ENCODE data around the gene MPP4. TPM values are rescaled to one million over a fixed set of nuclear protein-coding genes. Genes with fewer than 3 reads are reported as not detected.

MPP4 gene, protein sequence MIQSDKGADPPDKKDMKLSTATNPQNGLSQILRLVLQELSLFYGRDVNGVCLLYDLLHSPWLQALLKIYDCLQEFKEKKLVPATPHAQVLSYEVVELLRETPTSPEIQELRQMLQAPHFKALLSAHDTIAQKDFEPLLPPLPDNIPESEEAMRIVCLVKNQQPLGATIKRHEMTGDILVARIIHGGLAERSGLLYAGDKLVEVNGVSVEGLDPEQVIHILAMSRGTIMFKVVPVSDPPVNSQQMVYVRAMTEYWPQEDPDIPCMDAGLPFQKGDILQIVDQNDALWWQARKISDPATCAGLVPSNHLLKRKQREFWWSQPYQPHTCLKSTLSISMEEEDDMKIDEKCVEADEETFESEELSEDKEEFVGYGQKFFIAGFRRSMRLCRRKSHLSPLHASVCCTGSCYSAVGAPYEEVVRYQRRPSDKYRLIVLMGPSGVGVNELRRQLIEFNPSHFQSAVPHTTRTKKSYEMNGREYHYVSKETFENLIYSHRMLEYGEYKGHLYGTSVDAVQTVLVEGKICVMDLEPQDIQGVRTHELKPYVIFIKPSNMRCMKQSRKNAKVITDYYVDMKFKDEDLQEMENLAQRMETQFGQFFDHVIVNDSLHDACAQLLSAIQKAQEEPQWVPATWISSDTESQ
- polyA plus RNA-seq, result 0.24 TPM
- long read RNA-seq, donor 1, result 0 reads
- long read RNA-seq, donor 2, result 0 reads
- long read RNA-seq, donor 3, result 0 reads
- long read RNA-seq, donor 4, result 0 reads
- long read RNA-seq, donor 5, result 0 reads
- long read RNA-seq, donor 6, result 0 reads
- long read RNA-seq, donor 7, result 0 reads
- long read RNA-seq, donor 8, result 0 reads
- long read RNA-seq, donor 9, result 0 reads
- long read RNA-seq, donor 10, result 0 reads
- long read RNA-seq, donor 11, result 0 reads

DNA sequence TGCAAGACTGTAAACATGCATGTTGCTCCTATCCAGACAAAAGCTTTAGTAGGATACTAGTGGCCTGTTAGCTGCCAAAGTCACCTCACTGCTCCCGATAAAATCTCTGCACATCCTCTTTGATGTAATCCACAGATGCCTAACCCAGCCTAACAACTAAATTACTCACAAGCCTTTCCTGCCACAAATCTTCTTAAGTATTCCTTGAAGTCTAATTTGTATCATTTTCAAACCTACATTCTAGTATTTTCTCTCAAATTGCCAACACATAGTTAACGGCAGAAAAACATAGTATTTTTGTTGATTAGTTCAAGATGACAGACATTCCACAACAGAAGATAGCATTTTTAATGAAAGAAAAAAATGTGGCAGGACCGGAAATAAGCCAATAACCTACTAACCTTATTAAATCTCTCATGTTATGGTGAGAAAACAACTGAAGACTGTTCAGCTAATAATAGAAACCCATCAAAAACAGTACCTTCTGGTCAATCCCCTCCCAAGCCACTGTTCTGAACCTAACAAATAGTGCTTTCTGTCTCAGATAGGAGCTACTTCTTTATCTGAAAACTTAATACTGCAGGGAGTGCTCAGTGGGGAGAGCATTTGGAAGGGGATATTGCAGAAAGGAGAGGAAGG is at the start of gene MPP4:
TSS of gene MPP4 (minus strand) at position 57 of the 639 bp plus-strand sequence. CDS start 4,690 bp downstream, outside the sequence.
- no peaks in the 10 kb centered on the region for H3K9me3 ChIP-seq (ENCODE audit: control insufficient read depth, low read depth, low read length)
- WGBS (ENCODE audit: insufficient coverage, low lambda C conversion rate), result 80% methylated on average over 2 of the region's 3 CpGs
- H3K36me3 ChIP-seq (ENCODE audit: control insufficient read depth, insufficient read depth, low read length), result peaks cover 16% of the 10 kb centered on the region
- no peak within 1 kb of the TSS for H3K27ac ChIP-seq (ENCODE audit: low read length)
- H3K4me1 ChIP-seq (ENCODE audit: control insufficient read depth, insufficient read depth, low read length), result no peaks in the 10 kb centered on the region
- H3K27me3 ChIP-seq (ENCODE audit: control insufficient read depth, insufficient read depth, low read length), result no peaks in the 10 kb centered on the region
- H3K4me3 ChIP-seq (ENCODE audit: low read length), result no peak within 1 kb of the TSS
- no peak for DNase-seq

GRCh38 chr2:201746551-201746950 is 48.1 kb upstream of the MPP4 start:
- H3K9me3 ChIP-seq (ENCODE audit: control insufficient read depth, low read depth, low read length), result no peaks in the 10 kb centered on the region
- no peak for DNase-seq
- H3K4me3 ChIP-seq (ENCODE audit: low read length), result no peak overlapping the region
- peaks cover 56% of the 10 kb centered on the region for H3K36me3 ChIP-seq (ENCODE audit: control insufficient read depth, insufficient read depth, low read length)
- no CpG with 5 or more reads among the region's 6 CpGs for WGBS (ENCODE audit: insufficient coverage, low lambda C conversion rate)
- H3K4me1 ChIP-seq (ENCODE audit: control insufficient read depth, insufficient read depth, low read length), result peaks cover 7% of the 10 kb centered on the region
- H3K27ac ChIP-seq (ENCODE audit: low read length), result no peak overlapping the region
- H3K27me3 ChIP-seq (ENCODE audit: control insufficient read depth, insufficient read depth, low read length), result no peaks in the 10 kb centered on the region

DNA sequence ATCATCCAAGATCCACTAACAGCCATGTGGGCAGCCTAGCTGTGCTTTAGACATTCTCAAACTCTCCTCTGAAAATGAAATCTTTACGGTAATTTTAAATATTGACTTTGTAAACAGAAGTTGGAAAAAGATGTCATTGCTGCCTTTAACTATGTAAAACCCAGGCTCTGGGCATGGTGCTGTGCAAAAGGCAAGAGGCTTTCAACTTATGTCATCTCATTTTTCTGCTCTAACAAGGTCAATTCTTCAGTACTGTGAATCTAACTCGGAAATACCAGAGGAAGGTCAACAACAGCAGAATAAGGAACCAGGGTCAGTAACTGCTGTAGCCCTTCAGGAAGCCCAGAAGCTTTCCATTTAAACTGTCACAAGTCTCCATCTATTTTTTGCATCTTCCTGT is 37.0 kb upstream of the MPP4 start:
- Histone ChIP-seq H3K4me1 (ENCODE audit: control insufficient read depth, insufficient read depth, low read length) (no peaks in the 10 kb centered on the region), H3K27me3 (ENCODE audit: control insufficient read depth, insufficient read depth, low read length) (no peaks in the 10 kb centered on the region), H3K27ac (ENCODE audit: low read length) (no peak overlapping the region), H3K4me3 (ENCODE audit: low read length) (no peak overlapping the region), H3K9me3 (ENCODE audit: control insufficient read depth, low read depth, low read length) (no peaks in the 10 kb centered on the region), H3K36me3 (ENCODE audit: control insufficient read depth, insufficient read depth, low read length) (peaks cover 33% of the 10 kb centered on the region)
- 67% methylated on average over 1 of the region's 2 CpGs for WGBS (ENCODE audit: insufficient coverage, low lambda C conversion rate)
- no peak for DNase-seq

- Histone ChIP-seq H3K4me1 (ENCODE audit: control insufficient read depth, insufficient read depth, low read length) (no peaks in the 10 kb centered on the region), H3K27me3 (ENCODE audit: control insufficient read depth, insufficient read depth, low read length) (no peaks in the 10 kb centered on the region), H3K27ac (ENCODE audit: low read length) (no peak overlapping the region), H3K36me3 (ENCODE audit: control insufficient read depth, insufficient read depth, low read length) (peaks cover 35% of the 10 kb centered on the region), H3K4me3 (ENCODE audit: low read length) (no peak overlapping the region), H3K9me3 (ENCODE audit: control insufficient read depth, low read depth, low read length) (no peaks in the 10 kb centered on the region)
- WGBS (ENCODE audit: insufficient coverage, low lambda C conversion rate), result no CpG with 5 or more reads among the region's 4 CpGs
- no peak for DNase-seq
Measured at GRCh38 chr2:201734111-201734510, 35.7 kb upstream of the MPP4 start.

- H3K9me3 ChIP-seq (ENCODE audit: control insufficient read depth, low read depth, low read length), result no peaks in the 10 kb centered on the region
- H3K36me3 ChIP-seq (ENCODE audit: control insufficient read depth, insufficient read depth, low read length), result peaks cover 39% of the 10 kb centered on the region
Measured at GRCh38 chr2:201733544-201733943, 35.1 kb upstream of the MPP4 start.

GRCh38 chr2:201730651-201731285 is 32.3 kb upstream of the MPP4 start:
- no peaks in the 10 kb centered on the region for H3K4me1 ChIP-seq (ENCODE audit: control insufficient read depth, insufficient read depth, low read length)
- 80% methylated on average over 1 of the region's 5 CpGs for WGBS (ENCODE audit: insufficient coverage, low lambda C conversion rate)
- no peaks in the 10 kb centered on the region for H3K27me3 ChIP-seq (ENCODE audit: control insufficient read depth, insufficient read depth, low read length)
- H3K4me3 ChIP-seq (ENCODE audit: low read length), result no peak overlapping the region
- H3K9me3 ChIP-seq (ENCODE audit: control insufficient read depth, low read depth, low read length), result no peaks in the 10 kb centered on the region
- no peak for DNase-seq
- no peak overlapping the region for H3K27ac ChIP-seq (ENCODE audit: low read length)
- H3K36me3 ChIP-seq (ENCODE audit: control insufficient read depth, insufficient read depth, low read length), result peaks cover 52% of the 10 kb centered on the region

More at GRCh38 chr2:201733544-201733943, 35.1 kb upstream of the MPP4 start:
- Histone ChIP-seq H3K4me1 (ENCODE audit: control insufficient read depth, insufficient read depth, low read length) (no peaks in the 10 kb centered on the region), H3K27me3 (ENCODE audit: control insufficient read depth, insufficient read depth, low read length) (no peaks in the 10 kb centered on the region), H3K27ac (ENCODE audit: low read length) (no peak overlapping the region), H3K4me3 (ENCODE audit: low read length) (no peak overlapping the region)
- 100% methylated on average over 1 of the region's 1 CpG for WGBS (ENCODE audit: insufficient coverage, low lambda C conversion rate)
- DNase-seq, result no peak

DNA sequence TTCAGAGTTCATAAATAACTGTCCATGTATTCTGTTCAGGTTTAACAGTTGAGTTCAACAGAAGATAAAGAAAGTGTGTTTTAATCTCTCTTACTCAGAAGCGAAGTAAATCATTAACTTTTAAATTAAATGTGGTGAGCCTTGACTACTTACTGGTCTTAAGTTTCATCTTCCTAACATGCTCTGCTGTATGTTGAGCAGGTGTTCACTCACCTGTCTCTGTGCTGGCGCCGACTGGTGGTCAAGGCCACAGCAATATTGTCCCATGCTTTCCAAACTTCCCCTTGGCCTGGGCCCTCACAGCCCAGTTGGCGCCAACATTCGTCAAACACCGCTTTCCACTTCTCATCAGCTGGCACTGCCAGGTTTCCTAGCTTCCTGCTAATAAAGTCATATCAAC is 17.0 kb upstream of the MPP4 start:
- Histone ChIP-seq H3K4me1 (ENCODE audit: control insufficient read depth, insufficient read depth, low read length) (peaks cover 5% of the 10 kb centered on the region), H3K9me3 (ENCODE audit: control insufficient read depth, low read depth, low read length) (peaks cover 3% of the 10 kb centered on the region), H3K27me3 (ENCODE audit: control insufficient read depth, insufficient read depth, low read length) (no peaks in the 10 kb centered on the region), H3K4me3 (ENCODE audit: low read length) (no peak overlapping the region), H3K27ac (ENCODE audit: low read length) (no peak overlapping the region), H3K36me3 (ENCODE audit: control insufficient read depth, insufficient read depth, low read length) (peaks cover 30% of the 10 kb centered on the region)
- peak; percentile 33 to 68 for DNase-seq
- WGBS (ENCODE audit: insufficient coverage, low lambda C conversion rate), result 50% methylated on average over 1 of the region's 6 CpGs

- DNase-seq, result no peak
- Histone ChIP-seq H3K27ac (ENCODE audit: low read length) (no peak overlapping the region), H3K27me3 (ENCODE audit: control insufficient read depth, insufficient read depth, low read length) (no peaks in the 10 kb centered on the region), H3K36me3 (ENCODE audit: control insufficient read depth, insufficient read depth, low read length) (peaks cover 42% of the 10 kb centered on the region), H3K9me3 (ENCODE audit: control insufficient read depth, low read depth, low read length) (no peaks in the 10 kb centered on the region), H3K4me1 (ENCODE audit: control insufficient read depth, insufficient read depth, low read length) (peaks cover 5% of the 10 kb centered on the region), H3K4me3 (ENCODE audit: low read length) (no peak overlapping the region)
- WGBS (ENCODE audit: insufficient coverage, low lambda C conversion rate), result 100% methylated on average over 1 of the region's 1 CpG
Measured at GRCh38 chr2:201712726-201713125, 14.3 kb upstream of the MPP4 start.

- 40% methylated on average over 1 of the region's 5 CpGs for WGBS (ENCODE audit: insufficient coverage, low lambda C conversion rate)
- Histone ChIP-seq H3K36me3 (ENCODE audit: control insufficient read depth, insufficient read depth, low read length) (peaks cover 54% of the 10 kb centered on the region), H3K9me3 (ENCODE audit: control insufficient read depth, low read depth, low read length) (no peaks in the 10 kb centered on the region), H3K27me3 (ENCODE audit: control insufficient read depth, insufficient read depth, low read length) (no peaks in the 10 kb centered on the region), H3K4me3 (ENCODE audit: low read length) (no peak overlapping the region), H3K4me1 (ENCODE audit: control insufficient read depth, insufficient read depth, low read length) (peaks cover 1% of the 10 kb centered on the region), H3K27ac (ENCODE audit: low read length) (no peak overlapping the region)
- DNase-seq, result no peak
Measured at GRCh38 chr2:201709747-201710146, 11.3 kb upstream of the MPP4 start.

DNA sequence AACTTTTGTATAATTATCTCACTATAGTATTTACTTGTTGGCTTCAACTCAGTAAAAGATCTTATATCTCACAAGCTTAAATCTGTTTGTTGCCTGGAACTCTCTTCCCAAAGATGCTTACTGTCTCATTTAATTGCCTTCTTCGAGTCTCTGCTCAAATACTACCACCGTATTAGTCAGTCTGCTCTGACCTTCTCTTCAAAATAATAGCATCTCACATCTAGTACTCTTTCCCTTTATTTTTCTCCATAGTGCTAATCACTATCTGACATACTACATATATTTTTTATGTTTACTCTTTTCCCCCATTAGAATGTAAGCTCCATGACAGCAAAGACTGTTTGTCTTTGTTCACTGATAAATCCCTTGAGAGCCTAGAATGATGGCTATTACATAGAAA is 10.6 kb upstream of the MPP4 start:
- WGBS (ENCODE audit: insufficient coverage, low lambda C conversion rate), result no CpG with 5 or more reads among the region's 2 CpGs
- DNase-seq, result no peak
- Histone ChIP-seq H3K9me3 (ENCODE audit: control insufficient read depth, low read depth, low read length) (no peaks in the 10 kb centered on the region), H3K27me3 (ENCODE audit: control insufficient read depth, insufficient read depth, low read length) (no peaks in the 10 kb centered on the region), H3K36me3 (ENCODE audit: control insufficient read depth, insufficient read depth, low read length) (peaks cover 54% of the 10 kb centered on the region), H3K4me3 (ENCODE audit: low read length) (no peak overlapping the region), H3K4me1 (ENCODE audit: control insufficient read depth, insufficient read depth, low read length) (no peaks in the 10 kb centered on the region), H3K27ac (ENCODE audit: low read length) (no peak overlapping the region)

Measured in large intestine (tissue), 12 donors.